Lower leg skin (tissue), 4 donors: ENCODE results near the gene POU1F1. TPM values are rescaled to one million over a fixed set of nuclear protein-coding genes. Genes with fewer than 3 reads are reported as not detected.

ENCODE experiments used
- DNase-seq, 2 donors: peaks; one replicate each; pipeline ENCODE4 v3.0.0-alpha.2; 2019; ENCODE audit warnings: low spot score in 2 of 2
- H3K4me3 ChIP-seq: fragments of 200-600 bp; sonication (generic); 2 replicates; pipeline ENCODE4 v1.5.1; 2017; ENCODE audit warnings: mild to moderate bottlenecking, low read depth; ENCODE audit not compliant: poor library complexity, severe bottlenecking
- POLR2A ChIP-seq, 2 donors: fragments of 450-650 bp; IDR thresholded peaks; one replicate each; pipeline ENCODE4 v1.6.1; 2016 to 2017; ENCODE audit warnings: antibody characterized with exemption in 2 of 2, mild to moderate bottlenecking in 1 of 2, moderate library complexity in 1 of 2
- WGBS, 2 donors: methylation state at CpG; one replicate each; pipeline ENCODE4 v1.1.5; 2018; 5-methylcytosine and 5-hydroxymethylcytosine counted together
- intact Hi-C: fragments of 100-400 bp; cut with DNase I; formaldehyde crosslinking; loops from one replicate; pipeline ENCODE4 v1.15.0; 2023; ENCODE audit warnings: low total_unique reads
- total RNA-seq, 4 donors: library from RNA; depleted of rRNA; stranded (reverse); fragments of >200 nt; gene quantifications; one replicate each; pipeline ENCODE4 v1.1.0, GENCODE V29; 2016
- TF ChIP-seq, protein P1 (sequence below), 3 donors: fragments of 450-650 bp; IDR thresholded peaks; one replicate each; pipeline ENCODE4 v1.5.1; 2016; ENCODE audit warnings: antibody characterized with exemption in 3 of 3, mild to moderate bottlenecking in 3 of 3, moderate library complexity in 2 of 3

The POU1F1 gene
- total RNA-seq, 4 donors from 2014 or later, result not detected

DNA sequence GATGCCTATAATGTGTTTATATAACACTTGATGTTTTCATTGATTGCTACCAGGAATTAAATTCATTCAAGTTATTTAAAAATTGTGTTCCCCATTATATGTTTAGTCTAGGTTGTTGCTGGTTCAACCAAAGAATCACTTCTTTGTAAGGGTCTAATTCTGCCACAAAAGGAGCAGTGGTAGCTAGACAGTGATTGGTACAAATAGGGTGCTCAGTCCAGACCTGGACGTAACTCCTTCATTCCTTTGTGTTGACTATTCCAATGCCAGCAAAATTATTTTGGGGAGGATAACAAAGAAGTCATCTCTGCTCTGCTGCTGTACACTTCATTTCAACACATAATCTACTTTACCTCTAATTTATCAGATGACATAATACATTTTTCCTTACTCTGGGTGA, 48.1 kb downstream of the POU1F1 start:
- TF ChIP-seq POLR2A (IDR thresholded peaks at IDR 0.05), result no peak
- TF ChIP-seq, protein P1, sequence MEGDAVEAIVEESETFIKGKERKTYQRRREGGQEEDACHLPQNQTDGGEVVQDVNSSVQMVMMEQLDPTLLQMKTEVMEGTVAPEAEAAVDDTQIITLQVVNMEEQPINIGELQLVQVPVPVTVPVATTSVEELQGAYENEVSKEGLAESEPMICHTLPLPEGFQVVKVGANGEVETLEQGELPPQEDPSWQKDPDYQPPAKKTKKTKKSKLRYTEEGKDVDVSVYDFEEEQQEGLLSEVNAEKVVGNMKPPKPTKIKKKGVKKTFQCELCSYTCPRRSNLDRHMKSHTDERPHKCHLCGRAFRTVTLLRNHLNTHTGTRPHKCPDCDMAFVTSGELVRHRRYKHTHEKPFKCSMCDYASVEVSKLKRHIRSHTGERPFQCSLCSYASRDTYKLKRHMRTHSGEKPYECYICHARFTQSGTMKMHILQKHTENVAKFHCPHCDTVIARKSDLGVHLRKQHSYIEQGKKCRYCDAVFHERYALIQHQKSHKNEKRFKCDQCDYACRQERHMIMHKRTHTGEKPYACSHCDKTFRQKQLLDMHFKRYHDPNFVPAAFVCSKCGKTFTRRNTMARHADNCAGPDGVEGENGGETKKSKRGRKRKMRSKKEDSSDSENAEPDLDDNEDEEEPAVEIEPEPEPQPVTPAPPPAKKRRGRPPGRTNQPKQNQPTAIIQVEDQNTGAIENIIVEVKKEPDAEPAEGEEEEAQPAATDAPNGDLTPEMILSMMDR (IDR thresholded peaks at IDR 0.05), result no peak
- no peak overlapping the region for H3K4me3 ChIP-seq
- DNase-seq, result no peak
- intact Hi-C loops, result no loop called here
- WGBS, 2 donors, result 23 to 28% methylated on average over 1 of the region's 1 CpG

DNA sequence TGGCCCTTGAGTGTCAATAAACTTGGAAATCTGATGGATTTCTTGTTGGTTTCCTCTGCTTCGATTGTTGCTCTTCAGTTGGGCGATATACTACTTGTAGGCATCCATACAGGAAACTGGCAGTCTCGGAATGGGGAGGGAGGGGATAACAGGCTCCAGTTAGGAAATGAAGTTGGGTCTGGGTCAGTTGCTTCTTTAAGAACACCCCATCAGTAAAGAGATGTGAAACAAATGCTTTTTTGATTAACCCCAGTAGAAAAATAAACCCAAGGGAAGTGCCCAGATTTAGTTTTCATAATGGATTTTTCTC, 48.6 kb downstream of the POU1F1 start:
- peak overlapping the region; percentile 97 for H3K4me3 ChIP-seq
- WGBS, 2 donors, result 0 to 2% methylated on average over 3 of the region's 3 CpGs
- no peak for DNase-seq
- intact Hi-C loops, result no loop called here
- TF ChIP-seq, protein P1 (IDR thresholded peaks at IDR 0.05), result no peak
- no peak for TF ChIP-seq POLR2A (IDR thresholded peaks at IDR 0.05)

DNA sequence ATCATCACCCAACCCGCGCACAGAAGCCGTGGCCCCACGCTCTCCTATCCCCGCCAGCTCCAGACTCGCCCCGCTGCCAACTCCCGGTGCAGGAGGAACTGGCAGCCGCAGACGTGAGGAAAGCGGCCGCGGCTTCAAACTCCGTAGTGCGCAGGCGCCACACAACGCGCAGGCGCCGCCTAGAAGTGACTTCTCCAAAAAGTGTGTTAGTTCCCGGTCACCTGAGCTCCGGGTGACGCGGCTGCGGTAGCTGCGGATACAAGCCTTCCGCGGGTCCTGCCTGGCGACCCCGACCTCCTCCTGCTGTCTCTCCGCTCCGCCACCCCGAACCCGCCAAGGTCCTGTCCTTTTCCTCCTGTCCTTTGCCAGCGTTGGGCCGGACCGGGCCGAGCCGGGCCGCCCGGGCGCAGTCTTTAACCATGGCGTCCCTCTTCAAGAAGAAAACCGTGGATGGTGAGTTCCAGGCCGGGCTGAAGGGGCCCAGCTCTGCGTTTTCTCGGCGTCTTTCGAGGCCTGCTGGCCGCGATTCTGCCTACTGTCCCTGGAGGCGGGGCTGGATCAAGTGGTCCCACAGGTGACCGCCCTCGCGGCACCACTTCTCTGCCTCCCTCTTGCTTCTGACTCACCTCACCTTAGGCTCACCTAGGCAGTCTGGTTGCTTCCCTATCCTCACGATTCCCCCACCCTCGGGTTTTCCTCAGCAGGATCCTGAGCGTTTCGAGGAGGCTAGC, 49.1 kb downstream of the POU1F1 start, which contains the start of gene CHMP2B:
Gene CHMP2B, plus strand, starts transcription at position 206 of the 731 bp plus-strand sequence. Its CDS starts 214 bp downstream, at position 420.
- peak; percentile 94 to 99 for DNase-seq
- 0% methylated on average over 40 to 59 of the region's 59 CpGs for WGBS, 2 donors
- peak in 1 of 2 donors; percentile 67 for TF ChIP-seq POLR2A (IDR thresholded peaks at IDR 0.05)
- TF ChIP-seq, protein P1 (IDR thresholded peaks at IDR 0.05), result no peak
- intact Hi-C loops, result no loop called here
- peak within 1 kb of the TSS; percentile 97 for H3K4me3 ChIP-seq

DNA sequence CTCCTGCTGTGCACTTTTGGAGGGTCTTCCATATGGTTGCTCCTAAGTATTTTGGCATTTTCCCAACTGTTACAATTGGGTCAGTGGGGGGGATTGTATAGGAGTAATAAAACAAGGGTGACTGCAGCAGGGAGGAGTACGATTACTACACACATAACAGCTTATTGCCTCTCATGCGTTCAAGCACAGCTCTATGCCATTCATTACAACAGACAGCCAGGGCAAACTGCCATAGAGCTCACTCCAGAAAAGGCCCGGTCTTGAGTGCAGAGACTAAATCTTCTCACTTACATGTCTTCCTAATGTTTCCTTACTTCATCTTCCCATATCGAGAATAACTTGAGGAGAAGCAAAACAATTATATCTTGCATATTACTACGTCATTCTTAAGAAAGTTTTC, 50.7 kb downstream of the POU1F1 start:
- TF ChIP-seq, protein P1 (IDR thresholded peaks at IDR 0.05), result no peak
- no peak for TF ChIP-seq POLR2A (IDR thresholded peaks at IDR 0.05)
- no peak overlapping the region for H3K4me3 ChIP-seq
- no peak for DNase-seq
- 42 to 43% methylated on average over 5 of the region's 5 CpGs for WGBS, 2 donors
- intact Hi-C loops, result no loop called here

DNA sequence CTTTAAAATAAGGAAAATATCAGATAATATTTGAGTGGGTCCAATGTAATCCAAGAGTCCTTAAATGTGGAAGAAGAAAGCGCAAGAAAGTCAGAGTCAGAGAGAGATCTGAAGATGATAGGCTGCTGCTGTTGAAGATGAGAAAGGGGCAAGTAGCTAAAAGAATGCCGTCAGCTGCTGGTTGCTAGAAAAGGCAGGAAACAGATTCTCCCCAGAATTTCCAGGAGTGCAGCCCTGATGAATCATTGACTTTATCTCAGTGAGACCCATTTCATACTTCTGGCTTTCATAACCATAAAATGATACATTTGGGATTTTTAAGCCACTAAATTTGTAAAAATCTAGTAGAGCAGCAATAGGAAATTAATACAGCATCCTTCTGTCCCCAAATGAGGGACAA, 56.8 kb downstream of the POU1F1 start:
- DNase-seq, result no peak
- no peak for TF ChIP-seq POLR2A (IDR thresholded peaks at IDR 0.05)
- TF ChIP-seq, protein P1 (IDR thresholded peaks at IDR 0.05), result no peak
- 88 to 89% methylated on average over 2 of the region's 2 CpGs for WGBS, 2 donors
- intact Hi-C loops, result no loop called here
- no peak overlapping the region for H3K4me3 ChIP-seq

DNA sequence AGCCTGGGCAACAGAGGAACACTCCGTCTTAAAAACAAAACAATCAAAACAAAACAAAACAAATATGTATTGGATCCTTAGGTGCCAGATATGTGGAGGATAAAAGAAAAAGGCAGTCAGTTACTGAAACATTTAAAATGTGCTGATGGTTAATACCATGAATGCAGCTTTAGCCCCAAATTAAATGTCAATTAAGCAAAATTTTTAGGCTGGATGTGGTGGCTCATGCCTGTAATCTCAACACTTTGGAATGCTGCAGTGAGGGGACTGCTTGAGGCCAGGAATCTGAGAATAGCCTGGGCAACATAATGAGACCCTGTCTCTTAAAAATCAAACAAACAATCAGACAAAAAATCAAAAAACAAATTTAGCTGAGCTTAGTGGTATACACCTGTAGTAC, 57.8 kb downstream of the POU1F1 start:
- no peak overlapping the region for H3K4me3 ChIP-seq
- WGBS, 2 donors, result 86 to 96% methylated on average over 1 of the region's 1 CpG
- intact Hi-C loops, result no loop called here
- no peak for DNase-seq
- no peak for TF ChIP-seq POLR2A (IDR thresholded peaks at IDR 0.05)
- TF ChIP-seq, protein P1 (IDR thresholded peaks at IDR 0.05), result no peak
